Naive B cell (primary cell): ENCODE data around the gene TAF13. TPM values are rescaled to one million over a fixed set of nuclear protein-coding genes. Genes with fewer than 3 reads are reported as not detected.

Experiments
- ATAC-seq, 2 donors: fragments of 150-1000 bp; cut with Tn5 transposase; 2 replicates each; pipeline ENCODE4 v1.10.0; 2021; ENCODE audit warnings: low read depth in 2 of 2, mild to moderate bottlenecking in 2 of 2, moderate library complexity in 2 of 2
- DNase-seq: peaks from one replicate; pipeline ENCODE4 v3.0.0; 2022
- H3K27ac Mint-ChIP-seq, 6 donors: one replicate each; pipeline ENCODE4 v1.8.0; 2020 to 2022; ENCODE audit warnings: mild to moderate bottlenecking in 6 of 6, mixed read lengths in 6 of 6, moderate library complexity in 5 of 6, inconsistent platforms in 2 of 6
- H3K27me3 Mint-ChIP-seq, 3 donors: one replicate each; pipeline ENCODE4 v1.8.0; 2021 to 2022; ENCODE audit warnings: mixed read lengths in 3 of 3, mild to moderate bottlenecking in 1 of 3
- H3K36me3 Mint-ChIP-seq, 2 donors: one replicate each; pipeline ENCODE4 v1.8.0; 2020 to 2022; ENCODE audit warnings: mixed read lengths in 2 of 2, inconsistent platforms in 1 of 2, mild to moderate bottlenecking in 1 of 2
- H3K4me1 Mint-ChIP-seq, 3 donors: one replicate each; pipeline ENCODE4 v1.8.0; 2020 to 2022; ENCODE audit warnings: mixed read lengths in 3 of 3, inconsistent platforms in 1 of 3, mild to moderate bottlenecking in 1 of 3, moderate library complexity in 1 of 3
- H3K4me3 Mint-ChIP-seq, 8 donors: one replicate each; pipeline ENCODE4 v1.8.0; 2020 to 2022; ENCODE audit warnings: mild to moderate bottlenecking in 8 of 8, mixed read lengths in 8 of 8, moderate library complexity in 8 of 8, inconsistent platforms in 2 of 8
- H3K9me3 Mint-ChIP-seq, 7 donors: one replicate each; pipeline ENCODE4 v1.8.0; 2020 to 2022; ENCODE audit warnings: mixed read lengths in 7 of 7, mild to moderate bottlenecking in 5 of 7, inconsistent platforms in 2 of 7, moderate library complexity in 1 of 7
- polyA plus RNA-seq, 6 donors: library from polyadenylated mRNA; unstranded; fragments of 300-500 nt; fragmentation: Illumina TruSeq; gene quantifications; one replicate each; pipeline ENCODE4 v1.2.3, GENCODE V29; 2021; ENCODE audit warnings: low read depth in 6 of 6

TAF13 gene, protein sequence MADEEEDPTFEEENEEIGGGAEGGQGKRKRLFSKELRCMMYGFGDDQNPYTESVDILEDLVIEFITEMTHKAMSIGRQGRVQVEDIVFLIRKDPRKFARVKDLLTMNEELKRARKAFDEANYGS
- polyA plus RNA-seq = 1 to 10 TPM in 4 of 6 donors, under 1 TPM in 2; 0.43 to 2.3 (median 1.2) TPM

DNA sequence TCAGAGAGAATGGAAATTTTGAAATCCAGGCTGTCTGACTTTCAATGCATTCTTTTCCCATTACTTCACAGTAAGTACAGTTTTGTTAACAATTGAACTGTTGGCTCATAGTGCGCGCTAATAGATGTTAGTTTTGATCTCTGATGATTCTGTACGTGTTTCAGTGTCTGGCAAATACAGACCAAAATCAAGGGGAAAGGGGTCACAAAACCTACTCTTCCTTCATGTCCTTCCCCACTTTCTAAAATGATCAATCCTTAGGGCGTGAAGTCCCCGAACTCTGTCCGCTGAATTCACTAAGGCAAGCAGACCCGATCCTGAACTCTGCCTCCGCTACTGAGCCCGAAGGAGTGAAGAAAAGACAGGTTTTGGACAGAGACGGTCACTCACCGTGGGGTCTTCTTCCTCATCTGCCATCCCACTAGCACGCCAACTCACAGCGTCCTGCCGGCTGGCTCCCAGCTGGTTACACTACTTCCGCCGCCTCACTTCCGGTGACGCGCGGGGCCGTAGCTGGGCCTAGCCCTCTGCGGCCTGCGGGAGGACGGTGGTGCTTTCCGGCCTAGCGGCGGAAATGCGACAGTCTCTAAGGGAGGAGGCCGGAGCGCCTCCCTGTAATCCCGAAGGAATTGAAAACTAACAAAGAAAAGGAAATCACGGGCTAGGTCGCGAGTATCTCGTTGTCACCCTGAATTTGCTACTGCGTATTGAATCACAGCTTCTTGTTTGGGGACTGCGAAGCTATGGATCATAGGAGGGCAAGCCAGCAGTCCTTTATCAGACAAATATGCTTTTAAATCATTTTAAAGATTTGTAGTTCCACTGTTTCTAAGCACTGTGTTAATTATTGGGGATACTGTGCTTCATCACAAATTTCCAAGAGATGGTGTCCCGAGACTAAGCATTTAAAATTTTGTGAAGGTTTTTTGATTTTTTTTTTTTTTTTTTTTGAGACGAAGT, at the start of gene TAF13:
Gene TAF13 (minus strand): TSS at position 473 of the 960 bp plus-strand sequence. CDS start 56 bp downstream, at position 417.
- peak within 1 kb of the TSS; percentile 97 to 99 (median 99) for H3K27ac Mint-ChIP-seq
- DNase-seq (peak; percentile 92), ATAC-seq (peak; percentile 98)
- peaks cover 0 to 7% of the 10 kb centered on the region in 2 donors for H3K36me3 Mint-ChIP-seq
- no peaks in the 10 kb centered on the region for H3K9me3 Mint-ChIP-seq
- peaks cover 0 to 6% (median 4%) of the 10 kb centered on the region in 3 donors for H3K27me3 Mint-ChIP-seq
- peak within 1 kb of the TSS; percentile 95 to 99 (median 98) for H3K4me3 Mint-ChIP-seq
- peaks cover 11 to 21% (median 14%) of the 10 kb centered on the region in 3 donors for H3K4me1 Mint-ChIP-seq

DNA sequence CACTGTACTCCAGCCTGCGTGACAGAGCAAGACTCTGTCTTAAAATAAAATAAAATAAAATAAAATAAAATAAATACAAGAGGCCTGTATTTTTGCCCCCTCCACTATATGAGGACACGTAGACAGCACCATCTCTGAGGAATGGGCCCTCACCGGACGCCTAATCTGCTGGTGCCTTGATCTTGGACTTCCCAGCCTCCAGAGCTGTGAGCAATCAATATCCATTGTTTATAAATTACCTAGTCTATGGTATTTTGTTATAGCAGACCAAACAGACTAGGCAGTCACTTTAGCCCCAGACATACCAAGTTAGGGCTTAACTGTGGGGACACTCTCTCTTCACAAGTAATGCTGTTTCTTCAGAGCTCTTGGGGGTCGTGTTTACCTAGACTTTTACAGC, 44.6 kb upstream of the TAF13 start:
- ATAC-seq (no peak), DNase-seq (no peak)
- H3K36me3 Mint-ChIP-seq = peaks cover 5 to 15% of the 10 kb centered on the region in 2 donors
- peaks cover 0 to 6% (median 0%) of the 10 kb centered on the region in 3 donors for H3K4me1 Mint-ChIP-seq
- no peak overlapping the region for H3K27ac Mint-ChIP-seq
- peaks cover 26 to 42% (median 35%) of the 10 kb centered on the region in 3 donors for H3K27me3 Mint-ChIP-seq
- H3K9me3 Mint-ChIP-seq = no peaks in the 10 kb centered on the region
- H3K4me3 Mint-ChIP-seq = no peak overlapping the region

DNA sequence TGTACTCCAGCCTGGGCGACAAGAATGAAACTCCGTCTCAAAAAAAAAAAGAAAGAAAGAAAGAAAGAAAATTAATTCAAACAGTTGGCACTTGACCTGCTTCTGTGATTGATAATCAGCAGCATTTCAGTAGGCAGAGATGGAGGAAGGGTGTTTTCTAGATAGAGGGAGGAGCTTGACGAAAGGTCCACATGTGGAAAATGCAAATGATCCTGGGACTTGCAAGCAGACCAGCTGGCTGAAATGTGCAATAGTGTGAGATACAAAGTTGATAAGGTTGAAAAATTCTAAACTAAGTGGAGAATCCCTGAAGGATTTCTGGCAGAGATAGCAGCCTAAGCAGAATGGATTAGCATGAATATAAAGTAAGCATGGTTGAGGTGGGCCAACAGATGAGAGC, 42.3 kb upstream of the TAF13 start:
- no peaks in the 10 kb centered on the region for H3K9me3 Mint-ChIP-seq
- H3K27ac Mint-ChIP-seq = no peak overlapping the region
- peaks cover 11 to 22% (median 13%) of the 10 kb centered on the region in 3 donors for H3K4me1 Mint-ChIP-seq
- peaks cover 5 to 15% of the 10 kb centered on the region in 2 donors for H3K36me3 Mint-ChIP-seq
- ATAC-seq = no peak
- DNase-seq = no peak
- no peak overlapping the region for H3K4me3 Mint-ChIP-seq
- peaks cover 35 to 41% (median 41%) of the 10 kb centered on the region in 3 donors for H3K27me3 Mint-ChIP-seq

DNA sequence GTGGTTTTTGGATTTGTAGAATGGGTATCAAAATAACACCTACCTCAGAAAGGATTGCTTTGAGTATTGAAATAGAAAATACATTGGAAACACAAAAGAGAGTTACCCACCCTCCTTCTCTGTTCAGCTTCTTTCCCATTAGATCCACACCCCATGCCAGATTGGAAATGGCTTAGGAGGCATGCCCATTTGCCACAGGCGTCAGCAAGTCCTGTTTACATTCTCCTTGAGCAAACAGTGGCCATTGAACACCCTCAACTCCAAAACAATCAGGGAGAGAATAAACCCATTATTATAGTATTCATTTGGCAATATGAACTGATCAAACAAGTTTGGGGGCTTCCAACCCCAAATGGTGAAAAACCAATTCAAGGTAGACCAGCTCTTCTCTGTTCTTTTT, 40.5 kb upstream of the TAF13 start:
- no peak for DNase-seq
- H3K9me3 Mint-ChIP-seq = no peaks in the 10 kb centered on the region
- ATAC-seq = no peak
- H3K4me1 Mint-ChIP-seq = peaks cover 16 to 29% (median 22%) of the 10 kb centered on the region in 3 donors
- H3K36me3 Mint-ChIP-seq = peaks cover 5 to 15% of the 10 kb centered on the region in 2 donors
- H3K27ac Mint-ChIP-seq = no peak overlapping the region
- H3K4me3 Mint-ChIP-seq = peak overlapping the region in 1 of 8 donors; percentile 22
- peaks cover 35 to 47% (median 42%) of the 10 kb centered on the region in 3 donors for H3K27me3 Mint-ChIP-seq

DNA sequence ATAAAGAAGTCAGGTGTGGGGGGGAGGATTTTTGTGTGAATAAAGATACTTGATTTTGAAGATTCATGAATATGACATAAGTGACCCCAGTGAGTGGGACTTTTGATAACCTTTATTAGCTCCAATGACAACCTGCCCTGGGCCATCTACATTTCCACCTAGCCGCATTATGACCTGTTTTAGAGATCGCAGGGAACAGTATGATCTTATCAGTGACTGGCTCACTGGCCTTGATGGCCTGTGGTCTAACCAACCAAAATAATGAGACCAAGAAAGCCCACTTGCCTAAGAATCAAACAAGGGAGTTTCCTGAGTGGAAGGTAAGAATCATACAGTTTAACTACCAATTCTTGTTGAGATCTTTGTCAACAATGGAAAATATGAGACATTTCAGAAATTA, 39.9 kb upstream of the TAF13 start:
- DNase-seq = no peak
- no peak overlapping the region for H3K27ac Mint-ChIP-seq
- peak overlapping the region in 2 of 8 donors; percentile 16 to 22 for H3K4me3 Mint-ChIP-seq
- peaks cover 35 to 47% (median 40%) of the 10 kb centered on the region in 3 donors for H3K27me3 Mint-ChIP-seq
- H3K36me3 Mint-ChIP-seq = peaks cover 5 to 15% of the 10 kb centered on the region in 2 donors
- H3K9me3 Mint-ChIP-seq = no peaks in the 10 kb centered on the region
- H3K4me1 Mint-ChIP-seq = peaks cover 16 to 29% (median 22%) of the 10 kb centered on the region in 3 donors
- ATAC-seq = no peak

DNA sequence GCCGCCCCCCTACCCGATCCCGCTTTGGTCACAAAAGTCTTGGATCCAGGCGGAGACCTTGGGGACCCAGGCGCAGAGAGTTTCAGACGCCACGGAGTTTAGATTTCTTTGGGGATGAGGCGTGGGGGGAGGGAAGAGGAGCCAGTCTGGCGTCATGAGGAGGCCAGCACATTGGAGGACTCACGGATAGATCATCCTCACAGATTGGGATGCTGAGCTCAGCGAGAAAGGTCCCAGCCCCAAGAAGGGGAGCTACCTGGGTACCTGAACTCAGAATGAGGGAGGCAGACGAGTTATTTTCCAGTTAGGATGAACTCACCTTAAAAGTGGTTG, 38.5 kb upstream of the TAF13 start:
- ATAC-seq (no peak), DNase-seq (no peak)
- Mint-ChIP-seq H3K36me3 (peaks cover 5 to 15% of the 10 kb centered on the region in 2 donors), H3K27me3 (peaks cover 35 to 47% (median 37%) of the 10 kb centered on the region in 3 donors), H3K9me3 (no peaks in the 10 kb centered on the region), H3K4me3 (peak overlapping the region; percentile 47 to 92 (median 88)), H3K27ac (peak overlapping the region in 4 of 6 donors; percentile 10 to 96 (median 58)), H3K4me1 (peaks cover 16 to 29% (median 22%) of the 10 kb centered on the region in 3 donors)

DNA sequence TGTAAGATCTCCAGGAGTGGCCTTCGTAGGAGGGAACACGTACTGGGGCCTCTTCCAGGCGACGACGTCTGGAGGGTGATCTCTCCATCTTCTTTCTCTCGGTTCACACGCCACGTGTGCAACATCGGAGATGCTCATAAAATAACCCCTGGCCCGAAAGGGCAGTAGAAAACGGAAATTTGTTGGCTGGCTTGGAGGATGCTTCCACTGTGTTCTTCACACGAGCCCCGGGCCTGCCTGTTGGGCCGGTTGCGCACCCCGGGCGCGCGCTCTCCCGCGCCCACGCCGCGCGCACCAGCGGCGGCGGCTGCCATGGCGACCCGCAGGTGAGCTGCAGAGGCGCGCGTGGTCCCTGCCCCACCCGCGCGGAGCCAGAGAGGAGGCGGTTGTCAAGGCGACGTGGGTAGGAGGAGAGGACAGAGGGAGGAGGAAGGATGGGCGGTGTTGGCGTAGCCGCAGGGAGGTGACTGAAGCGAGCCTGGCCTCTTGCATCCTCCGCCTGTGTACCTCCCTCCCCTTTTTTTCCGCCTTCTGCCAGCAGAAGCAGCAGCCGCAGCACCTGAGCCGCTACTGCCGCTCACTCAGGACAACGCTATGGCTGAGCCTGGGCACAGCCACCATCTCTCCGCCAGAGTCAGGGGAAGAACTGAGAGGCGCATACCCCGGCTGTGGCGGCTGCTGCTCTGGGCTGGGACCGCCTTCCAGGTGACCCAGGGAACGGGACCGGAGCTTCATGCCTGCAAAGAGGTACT, 38.0 kb upstream of the TAF13 start, which contains the start of gene ELAPOR1:
Gene ELAPOR1 (plus strand): TSS at position 526 of the 752 bp plus-strand sequence. CDS start 69 bp downstream, at position 595.
- DNase-seq (peak; percentile 71), ATAC-seq (peak; percentile 66 to 70)
- Mint-ChIP-seq H3K4me3 (peak within 1 kb of the TSS; percentile 88 to 93 (median 92)), H3K9me3 (no peaks in the 10 kb centered on the region), H3K27me3 (peaks cover 34 to 47% (median 37%) of the 10 kb centered on the region in 3 donors), H3K27ac (peak within 1 kb of the TSS; percentile 90 to 99 (median 97)), H3K36me3 (peaks cover 5 to 15% of the 10 kb centered on the region in 2 donors), H3K4me1 (peaks cover 16 to 29% (median 22%) of the 10 kb centered on the region in 3 donors)

DNA sequence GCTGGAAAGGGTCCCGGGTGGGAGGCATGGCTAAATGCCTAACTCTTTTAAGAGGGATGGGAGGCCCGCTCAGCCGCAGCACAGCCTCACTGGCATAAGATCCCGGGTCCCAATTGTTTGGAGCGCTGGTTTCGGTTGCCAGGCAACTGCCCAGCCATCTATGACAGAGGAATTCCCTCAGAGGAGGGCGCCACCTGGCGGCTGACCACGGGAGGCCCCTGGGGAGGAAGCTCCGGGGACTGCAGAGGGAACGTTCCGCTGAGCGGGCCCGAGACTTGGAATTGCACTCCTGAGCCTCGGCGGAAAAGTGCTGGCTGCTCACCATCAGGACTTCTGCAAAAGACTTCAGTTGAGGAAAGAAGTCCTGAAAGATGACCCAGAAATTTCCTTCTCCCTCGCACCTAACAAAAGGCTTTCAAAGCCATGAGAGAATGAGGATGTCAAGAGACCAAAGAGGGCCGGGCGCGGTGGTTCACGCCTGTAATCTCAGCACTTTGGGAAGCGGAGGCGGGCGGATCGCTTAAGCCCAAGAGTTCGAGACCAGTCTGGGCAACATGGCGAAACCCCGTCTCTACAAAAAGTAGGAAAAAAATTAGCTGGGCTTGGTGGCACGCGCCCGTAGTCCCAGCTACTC, 37.0 kb upstream of the TAF13 start:
- peak; percentile 79 for DNase-seq
- peak overlapping the region; percentile 90 to 99 (median 97) for H3K27ac Mint-ChIP-seq
- peaks cover 16 to 23% (median 22%) of the 10 kb centered on the region in 3 donors for H3K4me1 Mint-ChIP-seq
- H3K9me3 Mint-ChIP-seq = no peaks in the 10 kb centered on the region
- peak overlapping the region; percentile 88 to 93 (median 92) for H3K4me3 Mint-ChIP-seq
- peaks cover 24 to 38% (median 31%) of the 10 kb centered on the region in 3 donors for H3K27me3 Mint-ChIP-seq
- peaks cover 5 to 6% of the 10 kb centered on the region in 2 donors for H3K36me3 Mint-ChIP-seq
- peak; percentile 69 to 74 for ATAC-seq

DNA sequence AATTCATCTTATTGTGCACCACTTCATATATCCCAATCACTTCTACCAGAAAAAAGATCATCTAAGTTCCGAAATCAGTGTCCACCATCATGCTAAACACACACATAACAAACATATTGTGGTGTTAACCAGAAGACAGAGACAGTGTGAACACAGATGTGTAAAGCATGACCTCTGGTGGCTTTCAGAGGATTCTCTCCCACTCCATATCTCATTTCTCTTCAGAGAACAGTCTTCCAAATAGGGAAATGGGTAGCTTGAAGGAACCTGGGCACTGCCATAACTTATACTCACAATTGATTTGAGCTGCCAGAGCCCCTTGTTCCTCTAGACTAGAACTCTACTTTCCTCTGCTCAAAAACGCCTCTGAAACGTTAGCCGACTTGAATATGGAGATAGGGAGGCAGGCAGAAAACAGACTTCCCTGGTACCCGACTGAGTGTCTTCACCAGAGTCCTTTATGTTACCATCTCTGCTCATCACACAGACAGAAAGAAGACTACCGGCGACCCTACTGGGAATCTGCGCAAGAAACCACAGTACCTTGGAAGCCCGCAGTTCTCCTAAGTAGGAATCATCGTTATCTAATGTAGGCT, 36.4 kb upstream of the TAF13 start:
- peak overlapping the region; percentile 83 to 99 (median 96) for H3K27ac Mint-ChIP-seq
- H3K4me3 Mint-ChIP-seq = peak overlapping the region; percentile 88 to 93 (median 92)
- no peaks in the 10 kb centered on the region for H3K36me3 Mint-ChIP-seq
- peak; percentile 34 to 46 for ATAC-seq
- no peak for DNase-seq
- no peaks in the 10 kb centered on the region for H3K9me3 Mint-ChIP-seq
- peaks cover 18 to 31% (median 25%) of the 10 kb centered on the region in 3 donors for H3K27me3 Mint-ChIP-seq
- peaks cover 16 to 23% (median 22%) of the 10 kb centered on the region in 3 donors for H3K4me1 Mint-ChIP-seq

DNA sequence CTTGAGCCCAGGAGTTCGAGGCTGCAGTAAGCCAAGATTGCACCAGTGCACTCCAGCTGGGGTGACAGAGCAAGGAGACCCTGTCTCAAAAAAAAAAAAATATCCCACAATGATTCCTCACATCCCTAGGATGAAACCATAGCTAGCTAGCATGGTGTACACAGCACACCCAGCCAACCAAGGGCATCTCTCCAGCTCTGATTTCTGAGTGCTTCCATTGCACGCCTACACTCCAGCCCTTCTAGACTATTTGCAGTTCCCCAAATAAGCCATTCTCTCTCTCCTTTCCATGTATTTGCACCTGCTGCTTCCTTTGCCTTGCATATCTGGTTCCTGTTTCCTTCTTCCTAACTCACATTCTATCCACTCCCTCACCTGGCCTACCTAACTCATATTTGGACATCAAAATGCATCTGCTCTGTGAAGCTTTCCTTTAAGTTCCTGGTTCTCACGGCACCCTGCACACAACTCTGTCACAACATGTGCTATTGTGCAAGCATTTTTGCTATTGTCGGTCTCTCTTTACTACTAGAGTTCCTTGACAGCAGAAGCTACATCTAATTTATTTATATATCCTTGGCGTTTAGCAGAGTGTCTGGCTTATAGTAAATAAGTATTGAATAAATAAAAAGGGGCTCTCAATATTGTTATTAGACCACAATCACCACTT, 35.7 kb upstream of the TAF13 start:
- H3K27ac Mint-ChIP-seq = peak overlapping the region in 3 of 6 donors; percentile 7 to 99 (median 96)
- peak overlapping the region in 2 of 8 donors; percentile 51 to 88 for H3K4me3 Mint-ChIP-seq

DNA sequence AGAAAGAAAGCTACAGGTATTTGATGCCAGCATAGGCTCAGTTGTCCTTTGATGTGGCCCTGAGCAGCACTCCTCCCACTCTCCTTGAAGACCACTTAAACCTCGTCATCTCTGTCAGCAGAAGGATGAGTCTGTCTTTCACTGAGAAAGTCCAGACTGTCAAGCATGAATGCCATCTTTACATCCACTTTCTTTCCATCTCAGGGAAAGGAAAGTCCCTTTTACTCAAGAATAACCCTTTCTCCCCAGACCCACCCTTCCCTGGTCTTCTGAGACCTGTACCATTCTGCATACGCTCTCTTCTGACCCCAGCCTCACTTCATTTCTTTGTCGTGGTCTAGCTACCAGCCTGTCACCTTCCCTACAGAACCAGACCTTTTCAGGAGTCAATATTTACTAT, 34.1 kb upstream of the TAF13 start:
- Mint-ChIP-seq H3K36me3 (no peaks in the 10 kb centered on the region), H3K4me1 (peaks cover 16 to 23% (median 22%) of the 10 kb centered on the region in 3 donors), H3K27ac (peak overlapping the region in 3 of 6 donors; percentile 25 to 96 (median 64)), H3K27me3 (peaks cover 9 to 15% (median 10%) of the 10 kb centered on the region in 3 donors), H3K9me3 (no peaks in the 10 kb centered on the region), H3K4me3 (peak overlapping the region in 1 of 8 donors; percentile 22)
- ATAC-seq (no peak), DNase-seq (no peak)

More for the DNA sequence above, 35.7 kb upstream of the TAF13 start:
- no peak for ATAC-seq
- no peak for DNase-seq
- H3K36me3 Mint-ChIP-seq = no peaks in the 10 kb centered on the region
- peaks cover 16 to 23% (median 22%) of the 10 kb centered on the region in 3 donors for H3K4me1 Mint-ChIP-seq
- H3K9me3 Mint-ChIP-seq = no peaks in the 10 kb centered on the region
- H3K27me3 Mint-ChIP-seq = peaks cover 15 to 25% (median 21%) of the 10 kb centered on the region in 3 donors
